ENCODE data around the gene RHBDL2. TPM values are rescaled to one million over a fixed set of nuclear protein-coding genes. Genes with fewer than 3 reads are reported as not detected.

The RHBDL2 gene
- total and polyA plus RNA-seq, 9 of the 15 experiments (the other 6 are each of a cell fraction or from before 2014, with no cell fraction given): not detected

DNA sequence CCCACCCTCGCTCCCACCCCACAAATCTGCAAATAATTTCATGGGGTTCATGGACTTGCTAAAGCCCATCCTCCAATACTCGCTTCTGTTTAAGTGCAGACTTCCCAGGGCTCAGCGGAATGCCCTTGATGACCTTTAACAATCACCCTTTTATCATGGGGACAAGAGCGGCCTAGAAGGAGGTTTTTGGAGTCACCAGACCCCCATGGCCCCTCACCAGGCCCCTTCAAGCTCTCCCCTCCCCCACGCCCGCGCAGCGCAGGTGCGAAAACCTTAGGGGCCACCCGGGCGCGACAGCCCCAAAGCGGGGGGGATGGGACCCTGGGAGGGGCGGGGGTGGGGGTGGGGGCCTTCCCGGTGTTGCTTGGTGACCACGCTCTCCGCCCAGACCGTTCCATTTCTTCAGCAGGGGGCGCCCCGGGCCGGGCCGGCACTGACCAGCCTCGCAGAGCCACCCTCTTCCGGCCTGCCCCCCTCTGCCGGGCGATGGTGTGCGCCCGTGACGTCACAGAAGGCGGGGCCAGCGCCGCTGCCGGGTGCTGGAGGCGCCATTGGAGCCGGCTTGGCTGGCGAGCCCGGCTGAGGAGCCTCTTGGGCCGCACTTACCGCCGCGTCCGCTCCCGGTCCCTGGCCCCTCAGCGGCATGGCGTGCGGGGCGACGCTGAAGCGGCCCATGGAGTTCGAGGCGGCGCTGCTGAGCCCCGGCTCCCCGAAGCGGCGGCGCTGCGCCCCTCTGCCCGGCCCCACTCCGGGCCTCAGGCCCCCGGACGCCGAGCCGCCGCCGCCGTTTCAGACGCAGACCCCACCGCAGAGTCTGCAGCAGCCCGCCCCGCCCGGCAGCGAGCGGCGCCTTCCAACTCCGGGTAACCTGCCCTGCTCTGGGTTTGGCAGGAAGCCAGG lies 49.4 kb upstream of the RHBDL2 start, which contains the start of gene AKIRIN1 (continued):
- TF ChIP-seq, protein P1, sequence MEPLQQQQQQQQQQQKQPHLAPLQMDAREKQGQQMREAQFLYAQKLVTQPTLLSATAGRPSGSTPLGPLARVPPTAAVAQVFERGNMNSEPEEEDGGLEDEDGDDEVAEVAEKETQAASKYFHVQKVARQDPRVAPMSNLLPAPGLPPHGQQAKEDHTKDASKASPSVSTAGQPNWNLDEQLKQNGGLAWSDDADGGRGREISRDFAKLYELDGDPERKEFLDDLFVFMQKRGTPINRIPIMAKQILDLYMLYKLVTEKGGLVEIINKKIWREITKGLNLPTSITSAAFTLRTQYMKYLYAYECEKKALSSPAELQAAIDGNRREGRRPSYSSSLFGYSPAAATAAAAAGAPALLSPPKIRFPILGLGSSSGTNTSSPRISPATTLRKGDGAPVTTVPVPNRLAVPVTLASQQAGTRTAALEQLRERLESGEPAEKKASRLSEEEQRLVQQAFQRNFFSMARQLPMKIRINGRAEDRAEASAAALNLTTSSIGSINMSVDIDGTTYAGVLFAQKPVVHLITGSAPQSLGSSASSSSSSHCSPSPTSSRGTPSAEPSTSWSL (CRISPR knock-in tag; IDR thresholded peaks at IDR 0.05; ENCODE audit: borderline replicate concordance): 0 out of 2 replicates have a peak, but pooled peaks have one; percentile 62
- TF ChIP-seq CHD4 (IDR thresholded peaks at IDR 0.05; ENCODE audit: insufficient read depth, insufficient replicate concordance, low read depth, low read length, poor library complexity, severe bottlenecking) (no peak), SNAPC5 (CRISPR knock-in tag; IDR thresholded peaks at IDR 0.05) (no peak), SIN3B (IDR thresholded peaks at IDR 0.05; ENCODE audit: low read depth) (peak; percentile 45; the same call in 1 of the 2 replicates), MEF2A (IDR thresholded peaks at IDR 0.05; ENCODE audit: control insufficient read depth, low read depth, low read length) (no peak), XRCC3 (IDR thresholded peaks at IDR 0.05) (no peak), LEF1 (IDR thresholded peaks at IDR 0.05) (peak; percentile 83), EGR1 (conservative IDR thresholded peaks at IDR 0.05) (peak; percentile 56), MAFK (IDR thresholded peaks at IDR 0.05; ENCODE audit: low read length) (no peak), TAL1 (IDR thresholded peaks at IDR 0.05) (no peak), SMAD2 (IDR thresholded peaks at IDR 0.05; ENCODE audit: low read depth, low read length) (no peak), GABPB1 (CRISPR knock-in tag; IDR thresholded peaks at IDR 0.05) (peak; percentile 80), ARID1B (IDR thresholded peaks at IDR 0.05) (peak; percentile 34), ATF1 (CRISPR knock-in tag; IDR thresholded peaks at IDR 0.05) (peak; percentile 84), ATF1 (tag; IDR thresholded peaks at IDR 0.05) (peak; percentile 98), ADNP (tag; IDR thresholded peaks at IDR 0.05) (no peak), PHF21A (IDR thresholded peaks at IDR 0.05; ENCODE audit: borderline replicate concordance, low read depth) (no peak), SUPT5H (IDR thresholded peaks at IDR 0.05) (peak; percentile 89), ZNF239 (CRISPR knock-in tag; IDR thresholded peaks at IDR 0.05) (no peak), BCOR (IDR thresholded peaks at IDR 0.05) (no peak)
- TF ChIP-seq, protein P2, sequence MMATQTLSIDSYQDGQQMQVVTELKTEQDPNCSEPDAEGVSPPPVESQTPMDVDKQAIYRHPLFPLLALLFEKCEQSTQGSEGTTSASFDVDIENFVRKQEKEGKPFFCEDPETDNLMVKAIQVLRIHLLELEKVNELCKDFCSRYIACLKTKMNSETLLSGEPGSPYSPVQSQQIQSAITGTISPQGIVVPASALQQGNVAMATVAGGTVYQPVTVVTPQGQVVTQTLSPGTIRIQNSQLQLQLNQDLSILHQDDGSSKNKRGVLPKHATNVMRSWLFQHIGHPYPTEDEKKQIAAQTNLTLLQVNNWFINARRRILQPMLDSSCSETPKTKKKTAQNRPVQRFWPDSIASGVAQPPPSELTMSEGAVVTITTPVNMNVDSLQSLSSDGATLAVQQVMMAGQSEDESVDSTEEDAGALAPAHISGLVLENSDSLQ (IDR thresholded peaks at IDR 0.05): no peak
- TF ChIP-seq, protein P3, sequence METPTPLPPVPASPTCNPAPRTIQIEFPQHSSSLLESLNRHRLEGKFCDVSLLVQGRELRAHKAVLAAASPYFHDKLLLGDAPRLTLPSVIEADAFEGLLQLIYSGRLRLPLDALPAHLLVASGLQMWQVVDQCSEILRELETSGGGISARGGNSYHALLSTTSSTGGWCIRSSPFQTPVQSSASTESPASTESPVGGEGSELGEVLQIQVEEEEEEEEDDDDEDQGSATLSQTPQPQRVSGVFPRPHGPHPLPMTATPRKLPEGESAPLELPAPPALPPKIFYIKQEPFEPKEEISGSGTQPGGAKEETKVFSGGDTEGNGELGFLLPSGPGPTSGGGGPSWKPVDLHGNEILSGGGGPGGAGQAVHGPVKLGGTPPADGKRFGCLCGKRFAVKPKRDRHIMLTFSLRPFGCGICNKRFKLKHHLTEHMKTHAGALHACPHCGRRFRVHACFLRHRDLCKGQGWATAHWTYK (CRISPR knock-in tag; IDR thresholded peaks at IDR 0.05): peak; percentile 73

Data from K562 (cell line).